HG02571 (cell line): ENCODE measurements around the gene WNK2.

Experiments used
- ATAC-seq: cut with Tn5 transposase; IDR thresholded peaks from one replicate; pipeline ENCODE4 v1.9.1; 2021; ENCODE audit warnings: mild to moderate bottlenecking, moderate library complexity; ENCODE audit not compliant: unreplicated experiment

The WNK2 gene

DNA sequence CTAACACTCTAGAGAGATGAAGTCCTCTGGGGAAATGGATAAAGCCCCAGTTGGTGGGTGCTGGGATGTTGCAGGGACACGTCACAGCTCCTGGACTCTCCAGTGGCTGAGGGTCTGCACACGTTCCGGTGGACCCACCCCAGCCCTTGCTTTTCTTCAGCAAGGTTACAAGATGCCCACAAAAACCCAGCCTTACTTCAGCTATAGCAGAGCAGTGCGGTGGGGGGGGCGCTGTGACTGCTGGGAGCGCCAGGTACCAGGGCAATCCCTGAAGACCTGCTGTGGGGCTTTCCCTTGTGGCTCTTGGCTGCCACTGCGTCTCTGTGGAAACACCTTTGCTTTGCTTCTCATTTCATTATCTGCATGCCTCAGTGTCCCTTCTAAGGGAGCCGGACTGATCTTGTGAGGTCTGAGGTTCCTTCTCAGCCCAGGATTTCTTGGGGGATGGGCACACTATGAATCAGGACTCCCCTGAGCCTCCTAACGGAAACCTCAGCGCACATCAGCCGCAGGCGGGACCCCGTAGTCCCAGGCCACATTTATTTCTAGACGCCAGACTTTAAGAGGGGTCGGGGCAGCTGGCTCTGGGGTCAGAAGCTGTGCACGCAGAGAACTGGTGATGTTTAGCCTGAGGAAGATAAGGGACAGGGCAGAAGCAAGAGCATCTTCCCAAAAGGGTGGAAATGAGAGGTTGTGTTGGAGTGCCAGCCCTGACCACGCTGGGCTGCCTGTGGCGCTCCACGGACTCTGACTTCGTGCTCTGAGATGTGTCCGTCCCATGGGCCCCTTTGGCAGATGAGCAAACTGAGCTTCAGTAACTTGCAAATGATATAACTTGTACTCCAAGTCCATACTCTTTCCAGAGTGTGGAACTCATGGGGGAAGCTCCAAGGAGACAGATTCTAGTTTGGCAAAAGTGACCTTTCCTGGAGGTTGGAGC is 106.8 kb downstream of the WNK2 start:
- no peak for ATAC-seq

DNA sequence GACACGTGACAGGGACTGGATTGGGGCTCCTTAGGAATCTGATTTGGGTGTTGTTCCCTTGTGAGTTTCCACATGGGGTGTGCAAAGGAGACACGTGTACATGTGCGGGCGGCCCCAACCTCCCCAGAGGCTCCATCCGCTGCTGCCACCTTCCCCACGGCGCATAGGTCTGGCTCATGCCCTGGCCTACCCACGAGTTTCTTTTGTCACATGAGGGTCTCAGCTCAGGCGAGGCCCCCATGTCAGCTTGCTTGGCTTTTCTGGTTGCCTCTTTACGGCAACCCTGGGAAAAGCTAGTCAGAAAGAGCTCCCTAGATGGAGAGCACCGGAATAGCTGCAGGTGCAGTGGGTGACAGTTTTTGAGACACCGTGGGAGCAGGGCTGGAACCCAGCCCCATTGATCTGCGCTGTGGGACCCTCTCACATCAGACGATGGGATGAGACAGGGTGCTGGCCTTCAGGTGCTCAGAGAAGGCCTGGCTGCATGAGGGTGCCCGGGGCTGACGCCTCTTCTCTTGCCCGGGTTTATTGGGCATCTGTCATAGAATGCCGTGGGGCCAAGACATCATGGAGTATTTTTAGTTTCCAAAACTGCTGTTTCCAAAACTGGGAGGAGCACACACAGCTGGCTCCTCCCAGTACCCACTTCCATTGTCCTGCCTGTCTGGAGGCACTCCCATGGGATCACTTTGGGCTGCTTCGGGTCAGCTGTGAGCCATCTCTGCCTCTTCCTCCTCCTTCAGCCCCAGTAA is 107.8 kb downstream of the WNK2 start:
- ATAC-seq: no peak

DNA sequence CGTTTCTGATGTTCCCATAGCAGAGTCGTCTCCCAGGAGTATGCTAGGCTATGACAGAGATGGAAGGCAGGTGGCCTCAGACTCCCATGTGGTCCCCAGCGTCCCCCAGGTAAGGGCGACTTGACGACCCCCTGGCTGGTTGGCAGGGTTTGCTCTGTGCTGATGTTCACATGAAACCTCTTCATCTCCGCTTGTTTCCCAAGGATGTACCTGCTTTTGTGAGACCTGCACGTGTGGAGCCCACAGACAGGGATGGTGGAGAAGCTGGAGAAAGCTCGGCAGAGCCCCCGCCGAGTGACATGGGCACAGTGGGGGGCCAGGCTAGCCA is 108.3 kb downstream of the WNK2 start:
- ATAC-seq: no peak

DNA sequence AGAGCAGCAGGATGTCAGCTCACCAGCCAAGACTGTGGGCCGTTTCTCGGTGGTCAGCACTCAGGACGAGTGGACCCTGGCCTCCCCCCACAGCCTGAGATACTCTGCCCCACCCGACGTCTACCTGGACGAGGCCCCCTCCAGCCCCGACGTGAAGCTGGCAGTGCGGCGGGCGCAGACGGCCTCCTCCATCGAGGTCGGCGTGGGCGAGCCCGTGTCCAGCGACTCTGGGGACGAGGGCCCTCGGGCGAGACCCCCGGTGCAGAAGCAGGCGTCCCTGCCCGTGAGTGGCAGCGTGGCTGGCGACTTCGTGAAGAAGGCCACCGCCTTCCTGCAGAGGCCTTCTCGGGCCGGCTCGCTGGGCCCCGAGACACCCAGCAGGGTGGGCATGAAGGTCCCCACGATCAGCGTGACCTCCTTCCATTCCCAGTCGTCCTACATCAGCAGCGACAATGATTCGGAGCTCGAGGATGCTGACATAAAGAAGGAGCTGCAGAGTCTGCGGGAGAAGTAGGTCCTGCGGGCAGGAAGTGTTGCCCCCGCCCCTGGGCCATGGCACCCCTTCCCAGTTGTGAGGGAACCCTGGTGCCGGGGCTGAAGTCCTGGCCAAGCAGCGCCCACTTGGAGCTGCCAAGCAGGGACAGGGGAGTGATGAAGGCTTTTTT is 108.9 kb downstream of the WNK2 start:
- no peak for ATAC-seq

DNA sequence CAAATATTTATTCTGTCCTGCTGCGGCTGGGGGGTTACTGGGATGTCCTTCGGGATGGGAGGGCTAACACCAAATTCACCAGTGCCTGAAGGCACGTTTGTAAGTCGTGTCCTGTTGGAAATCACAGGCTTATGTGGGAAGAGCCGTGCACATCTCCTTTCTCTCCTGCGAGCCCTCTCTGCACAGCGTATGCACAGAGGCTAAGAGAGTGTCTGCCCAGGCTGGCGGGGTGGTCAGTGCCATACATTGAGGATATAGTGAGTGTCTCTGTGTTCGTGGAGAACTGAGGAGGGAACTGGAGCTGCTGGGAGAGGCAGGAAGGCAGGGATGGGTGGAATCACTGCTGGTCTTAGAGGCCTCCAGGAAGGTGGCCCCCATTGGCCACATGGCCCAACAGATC is 110.1 kb downstream of the WNK2 start:
- ATAC-seq: no peak

DNA sequence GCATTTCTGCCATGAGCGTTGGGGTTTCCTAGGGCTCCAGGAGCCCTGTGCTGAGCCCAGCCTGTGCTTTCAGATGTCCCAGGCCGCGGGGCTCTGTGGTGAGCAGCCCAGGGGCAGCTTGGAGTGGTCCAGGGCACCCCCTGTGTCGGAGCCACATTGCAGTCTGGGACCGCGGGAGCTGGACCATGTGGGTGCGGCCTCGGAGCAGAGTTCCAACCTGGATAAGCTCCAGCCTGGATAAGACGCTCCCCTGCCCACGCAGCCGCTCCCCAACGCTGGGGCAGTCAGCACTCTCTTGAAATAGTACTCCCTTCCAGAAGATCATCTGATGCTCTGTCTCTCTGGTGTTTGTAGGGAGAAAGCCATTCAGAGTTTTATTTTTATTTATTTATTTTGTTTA is 111.1 kb downstream of the WNK2 start:
- no peak for ATAC-seq

DNA sequence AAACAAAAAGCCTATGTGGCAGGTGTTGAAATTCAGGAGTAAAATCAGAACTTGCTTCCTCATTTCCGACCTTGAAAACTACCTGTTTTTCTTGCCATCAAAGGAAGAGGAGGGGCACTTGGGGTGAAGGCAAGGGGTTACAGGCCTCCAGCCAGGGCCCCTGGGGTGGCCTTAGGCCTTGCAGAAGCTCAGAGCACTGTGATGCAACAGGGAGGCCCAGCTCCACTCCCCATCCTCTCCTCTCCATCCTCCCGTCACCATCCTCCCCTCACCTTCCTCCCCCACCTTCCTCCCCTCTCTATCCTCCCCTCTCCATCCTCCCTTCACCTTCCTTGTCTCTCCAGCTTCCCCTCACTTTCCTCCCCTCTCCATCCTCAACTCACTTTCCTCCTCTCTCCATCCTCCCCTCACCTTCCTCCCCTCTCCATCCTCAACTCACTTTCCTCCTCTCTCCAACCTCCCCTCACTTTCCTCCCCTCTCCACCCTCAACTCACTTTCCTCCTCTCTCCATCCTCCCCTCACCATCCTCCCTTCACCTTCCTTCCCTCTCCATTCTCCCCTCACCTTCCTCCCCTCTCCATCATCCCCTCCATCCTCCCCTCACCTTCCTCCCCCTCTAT is 111.6 kb downstream of the WNK2 start:
- no peak for ATAC-seq

DNA sequence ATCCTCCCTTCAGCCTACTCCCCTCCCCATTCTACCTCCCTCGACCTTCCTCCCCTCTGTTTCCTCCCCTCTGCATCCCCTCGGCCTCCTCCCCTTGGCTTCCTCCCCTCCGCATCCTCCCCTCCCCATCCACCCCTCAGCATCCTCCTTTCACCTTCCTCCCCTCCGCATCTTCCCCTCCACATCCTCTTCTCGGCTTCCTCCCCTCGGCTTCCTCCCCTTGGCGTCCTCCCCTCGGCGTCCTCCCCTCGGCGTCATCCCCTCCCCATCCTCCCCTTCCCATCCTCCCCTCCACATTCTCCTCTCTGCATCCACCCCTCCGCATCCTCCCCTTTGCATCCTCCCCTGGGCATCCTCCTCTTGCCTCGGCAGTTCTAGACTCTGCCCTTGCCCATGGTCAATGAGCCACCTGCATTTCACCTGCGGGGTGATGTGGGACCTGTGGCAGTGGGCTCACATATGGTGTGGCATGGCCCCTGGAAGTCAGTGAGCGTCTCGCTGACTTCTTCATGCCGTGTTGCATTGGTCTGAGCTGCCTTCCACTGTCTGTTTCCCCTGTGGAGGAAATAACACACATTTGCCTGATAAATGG is 113.0 kb downstream of the WNK2 start:
- no peak for ATAC-seq

DNA sequence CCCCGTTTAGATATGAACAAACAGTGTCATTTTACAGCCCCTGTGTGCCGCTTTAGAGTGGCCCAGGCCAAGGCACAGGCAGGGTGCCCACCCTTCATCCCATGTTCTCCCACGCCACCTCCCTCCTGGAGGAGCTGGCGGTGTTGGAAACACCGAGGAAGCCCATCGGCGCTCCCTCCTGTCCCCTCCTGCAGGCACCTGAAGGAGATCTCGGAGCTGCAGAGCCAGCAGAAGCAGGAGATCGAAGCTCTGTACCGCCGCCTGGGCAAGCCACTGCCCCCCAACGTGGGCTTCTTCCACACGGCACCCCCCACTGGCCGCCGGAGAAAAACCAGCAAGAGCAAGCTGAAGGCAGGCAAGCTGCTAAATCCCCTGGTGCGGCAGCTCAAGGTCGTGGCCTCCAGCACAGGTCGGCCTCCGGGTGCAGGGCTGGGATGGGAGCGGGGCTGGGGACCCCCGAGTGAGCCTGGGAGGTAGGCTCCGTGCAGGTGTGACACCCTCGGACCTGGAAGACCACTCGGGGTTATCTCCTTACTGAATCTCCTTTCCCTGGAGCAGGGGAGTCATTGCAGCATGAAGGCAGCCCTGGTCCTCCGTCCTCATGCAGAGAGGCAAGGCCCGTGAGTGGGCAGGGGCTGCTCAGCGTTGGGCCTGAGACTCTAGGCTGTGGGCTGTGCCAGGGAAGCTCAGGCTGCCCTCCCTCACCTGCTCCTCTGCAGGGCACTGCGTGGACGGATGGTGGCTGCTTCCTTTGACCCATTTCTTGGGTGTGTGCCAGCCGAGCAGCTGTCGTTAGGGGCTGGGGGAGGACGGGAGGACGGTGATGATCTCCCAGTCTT is 113.9 kb downstream of the WNK2 start:
- no peak for ATAC-seq

DNA sequence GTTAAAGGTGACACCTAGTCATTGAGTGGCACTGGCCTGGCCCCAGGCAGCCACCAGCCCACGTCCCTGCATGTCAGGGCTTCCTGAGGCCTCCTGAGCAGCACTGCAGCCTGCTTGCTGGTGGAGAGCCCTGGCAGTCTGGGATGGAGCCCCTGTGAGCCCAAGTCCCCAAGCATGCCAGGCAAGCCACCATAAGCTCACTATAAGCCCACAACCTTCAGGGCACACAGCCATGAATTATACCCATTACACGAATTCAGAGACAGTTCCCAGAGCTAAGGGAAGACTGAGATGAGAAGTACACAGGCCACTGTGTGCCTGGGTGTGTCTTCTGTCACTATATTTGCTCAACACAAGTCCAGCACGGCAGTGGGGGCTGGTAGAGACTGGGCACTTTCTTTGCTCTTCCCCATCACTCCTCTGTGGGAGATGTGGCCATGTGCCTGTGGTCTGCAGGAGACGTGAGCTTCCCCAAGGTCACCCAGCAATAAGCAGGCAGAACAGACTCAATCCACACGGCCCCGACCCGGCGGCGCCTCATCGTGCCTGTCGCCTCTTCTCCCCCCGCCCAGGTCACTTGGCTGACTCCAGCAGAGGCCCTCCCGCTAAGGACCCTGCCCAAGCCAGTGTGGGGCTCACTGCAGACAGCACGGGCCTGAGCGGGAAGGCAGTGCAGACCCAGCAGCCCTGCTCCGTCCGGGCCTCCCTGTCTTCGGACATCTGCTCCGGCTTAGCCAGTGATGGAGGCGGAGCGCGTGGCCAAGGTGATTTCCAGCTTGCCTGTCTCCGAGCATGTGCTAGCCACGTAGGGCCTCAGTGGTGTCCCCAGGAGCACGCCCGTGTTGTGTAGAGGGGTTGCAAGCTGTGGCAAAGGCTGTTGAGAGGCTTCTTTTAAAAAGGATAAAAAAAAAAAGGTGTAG is 114.8 kb downstream of the WNK2 start:
- no peak for ATAC-seq

DNA sequence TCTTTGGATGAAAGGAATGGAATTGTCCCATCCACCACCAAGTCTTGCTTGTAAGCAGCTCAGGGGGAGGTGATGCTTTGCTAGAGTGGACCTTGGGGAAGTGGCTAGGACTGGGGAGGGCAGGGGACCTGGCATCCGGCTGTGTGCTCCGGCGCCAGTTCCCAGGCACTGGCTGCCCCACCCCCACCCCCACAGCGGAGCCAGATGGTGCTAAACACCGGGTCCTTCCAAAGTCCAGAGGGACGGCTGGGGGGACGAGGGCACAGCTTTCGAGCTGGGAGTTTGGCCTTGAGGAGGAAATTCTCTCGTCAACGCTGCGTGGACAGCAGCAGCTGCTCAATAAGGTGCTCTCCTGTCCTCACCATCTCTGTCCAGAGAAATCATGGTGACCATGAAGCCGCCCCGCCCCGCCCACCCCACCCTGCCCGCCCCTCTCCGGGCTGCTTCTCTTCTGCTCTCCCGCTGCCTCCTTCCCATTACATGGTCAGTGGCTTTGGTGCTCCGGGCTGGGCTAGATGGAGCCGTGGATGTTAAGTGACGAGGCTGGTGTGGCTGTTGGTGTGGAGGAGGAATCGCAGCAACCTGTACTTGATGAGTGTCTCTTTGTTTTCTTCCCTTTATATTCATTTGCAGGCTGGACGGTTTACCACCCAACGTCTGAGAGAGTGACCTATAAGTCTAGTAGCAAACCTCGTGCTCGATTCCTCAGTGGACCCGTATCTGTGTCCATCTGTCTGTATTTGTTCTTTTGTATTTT is 115.7 kb downstream of the WNK2 start:
- ATAC-seq: no peak

DNA sequence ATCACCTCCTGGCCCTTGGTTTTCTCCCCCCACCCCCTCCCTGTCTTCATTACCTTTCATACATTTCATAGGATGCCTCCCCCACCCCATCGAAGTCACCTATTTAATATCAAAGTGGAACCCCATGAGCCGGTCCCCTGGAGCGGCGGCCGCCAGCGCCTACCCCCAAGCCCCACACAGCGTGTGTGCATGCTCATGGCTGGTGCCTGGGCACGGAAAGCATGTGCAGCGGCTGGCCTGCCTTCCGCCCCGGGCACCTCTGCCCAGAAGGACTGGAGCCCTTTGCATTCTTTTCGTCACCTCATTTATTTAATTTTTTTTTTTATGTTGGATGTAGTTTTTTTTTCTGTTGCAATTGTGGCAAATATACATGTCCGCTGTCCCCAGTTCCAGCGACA is 116.2 kb downstream of the WNK2 start:
- no peak for ATAC-seq

DNA sequence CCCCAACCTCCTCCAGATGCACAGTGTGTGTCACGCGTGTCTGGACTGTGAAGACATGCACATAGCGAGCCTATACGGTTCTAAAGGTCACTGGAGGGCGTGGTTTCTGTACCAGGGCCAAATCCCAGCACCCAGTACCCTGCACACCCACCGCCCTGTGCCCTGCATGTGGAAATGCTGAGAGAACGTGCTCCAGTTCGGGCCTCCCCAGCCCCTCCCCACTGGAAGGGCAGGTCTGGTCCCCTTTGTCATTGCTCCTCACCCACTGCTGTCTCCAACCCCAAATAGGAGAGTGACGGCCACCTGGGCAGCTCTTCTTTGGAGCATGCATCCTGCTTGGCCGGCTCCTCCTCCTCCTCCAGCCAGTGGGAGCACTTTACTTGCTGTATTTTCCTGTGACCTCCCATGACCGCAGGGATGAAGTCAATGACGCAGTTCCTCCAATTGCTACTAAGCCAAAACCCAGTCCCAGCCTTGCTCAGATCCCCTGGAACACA is 116.7 kb downstream of the WNK2 start:
- no peak for ATAC-seq

DNA sequence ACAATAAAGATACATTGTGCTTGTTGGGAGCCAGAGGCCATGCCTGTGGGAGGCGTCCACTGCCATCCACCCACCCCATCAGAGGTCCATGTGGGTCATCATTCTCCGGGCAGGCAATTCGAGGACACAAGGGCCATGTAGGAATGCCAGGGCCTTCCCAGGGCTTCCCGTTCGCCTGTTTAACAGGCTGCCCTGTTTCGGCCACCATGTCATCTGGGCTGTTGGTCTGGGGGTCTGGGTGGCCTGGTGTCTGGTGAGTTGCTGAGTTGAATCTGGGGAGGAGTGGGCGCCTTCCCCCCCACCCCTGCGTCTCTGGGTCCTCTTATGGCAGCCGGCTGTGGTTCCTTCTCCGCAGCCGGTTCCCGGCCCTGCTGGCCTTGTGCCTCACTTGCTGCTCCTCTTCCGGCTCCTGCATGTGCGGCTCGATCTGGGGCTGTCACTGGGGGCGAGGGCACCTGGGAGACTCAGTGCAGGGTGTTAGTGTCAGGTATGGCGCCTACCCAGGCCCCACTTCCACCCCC is 117.4 kb downstream of the WNK2 start:
- no peak for ATAC-seq

DNA sequence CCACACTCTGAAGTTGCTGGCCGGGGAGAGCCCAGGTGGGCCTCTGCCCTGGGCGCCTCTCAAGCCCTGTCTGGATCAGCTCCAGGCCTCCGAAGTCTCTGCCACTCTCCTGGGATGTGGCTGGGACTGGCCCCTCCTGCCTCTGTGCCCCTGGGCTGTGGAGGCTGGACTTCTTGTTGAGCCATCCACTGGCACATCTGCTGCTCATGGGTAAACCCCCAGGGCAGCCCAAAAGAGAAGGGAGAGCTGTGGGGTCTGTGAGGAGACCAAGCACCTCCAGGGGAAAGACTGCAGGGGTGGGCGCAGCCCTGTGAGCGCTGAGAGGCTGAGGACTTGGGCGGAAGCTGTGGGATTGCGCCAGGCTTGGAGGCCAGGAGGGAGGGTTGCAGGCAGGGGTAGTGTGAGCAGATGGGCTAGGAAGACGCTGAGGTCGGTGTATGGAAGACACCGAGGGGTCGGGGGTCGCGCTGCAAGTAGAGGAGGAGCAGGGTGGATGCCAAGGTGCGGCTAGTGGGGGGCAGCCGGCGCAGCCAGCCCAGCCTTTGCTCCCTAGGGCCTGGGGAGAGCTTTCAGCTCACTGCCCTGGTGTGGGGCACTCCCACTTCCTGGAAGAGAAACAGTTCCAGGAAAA is 118.1 kb downstream of the WNK2 start:
- no peak for ATAC-seq

DNA sequence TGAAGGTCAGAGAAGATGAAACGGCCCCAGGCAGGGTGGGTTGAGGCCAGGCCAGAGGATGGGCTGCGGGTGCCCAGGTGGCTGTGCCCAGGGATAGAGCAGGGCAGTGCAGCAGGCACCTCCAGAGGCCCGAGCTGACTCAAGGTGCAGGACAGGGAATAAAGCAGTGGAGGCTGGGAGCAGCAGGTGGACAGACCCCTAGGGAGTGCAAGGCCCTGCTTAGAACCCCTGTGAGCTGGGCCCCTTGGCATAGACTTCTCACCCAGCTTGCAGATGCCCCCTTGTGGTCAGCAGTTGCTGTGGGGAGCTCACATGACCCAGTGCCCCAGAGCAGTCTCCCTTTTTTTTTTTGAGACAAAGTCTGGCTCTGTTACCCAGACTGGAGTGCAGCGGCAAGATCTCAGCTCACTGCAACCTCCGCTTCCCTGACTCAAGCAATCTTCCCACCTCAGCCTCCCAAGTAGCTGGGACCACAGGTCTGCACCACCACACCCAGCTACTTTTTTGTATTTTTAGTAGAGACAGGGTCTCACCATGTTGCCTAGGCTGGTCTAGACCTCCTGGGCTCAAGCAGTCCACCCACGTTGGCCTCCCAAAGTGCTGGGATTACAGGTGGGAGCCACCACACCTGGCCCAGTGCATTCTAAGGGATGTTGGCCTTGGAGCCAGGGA is 118.8 kb downstream of the WNK2 start:
- ATAC-seq: no peak

DNA sequence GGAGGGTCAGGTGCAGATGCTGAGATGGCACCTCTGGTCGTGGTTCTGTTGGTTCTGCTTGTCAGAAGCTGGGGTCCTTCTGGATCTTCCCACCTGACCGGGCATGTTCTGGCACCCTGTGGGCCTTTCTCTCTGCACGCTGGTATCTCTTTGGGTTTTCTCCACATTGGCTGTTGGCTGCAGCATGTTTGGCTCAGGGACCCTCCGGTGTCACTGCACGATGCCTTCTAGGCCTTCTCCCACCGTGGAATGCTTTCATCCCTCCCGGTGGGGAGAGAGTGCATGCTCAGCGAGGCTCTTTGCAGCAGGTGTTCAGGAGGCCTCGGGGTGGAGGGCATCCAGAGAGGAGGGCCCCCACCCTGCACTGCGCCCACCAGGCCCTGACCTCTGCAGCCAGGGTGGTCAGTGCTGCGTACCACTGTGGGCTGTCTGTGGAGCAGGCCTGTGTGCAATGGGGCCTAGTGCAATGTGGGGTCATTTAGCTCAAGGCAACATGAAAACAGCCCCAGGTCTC is 119.4 kb downstream of the WNK2 start:
- no peak for ATAC-seq
